ENCODE data around the gene INPP4A.

The INPP4A gene

DNA sequence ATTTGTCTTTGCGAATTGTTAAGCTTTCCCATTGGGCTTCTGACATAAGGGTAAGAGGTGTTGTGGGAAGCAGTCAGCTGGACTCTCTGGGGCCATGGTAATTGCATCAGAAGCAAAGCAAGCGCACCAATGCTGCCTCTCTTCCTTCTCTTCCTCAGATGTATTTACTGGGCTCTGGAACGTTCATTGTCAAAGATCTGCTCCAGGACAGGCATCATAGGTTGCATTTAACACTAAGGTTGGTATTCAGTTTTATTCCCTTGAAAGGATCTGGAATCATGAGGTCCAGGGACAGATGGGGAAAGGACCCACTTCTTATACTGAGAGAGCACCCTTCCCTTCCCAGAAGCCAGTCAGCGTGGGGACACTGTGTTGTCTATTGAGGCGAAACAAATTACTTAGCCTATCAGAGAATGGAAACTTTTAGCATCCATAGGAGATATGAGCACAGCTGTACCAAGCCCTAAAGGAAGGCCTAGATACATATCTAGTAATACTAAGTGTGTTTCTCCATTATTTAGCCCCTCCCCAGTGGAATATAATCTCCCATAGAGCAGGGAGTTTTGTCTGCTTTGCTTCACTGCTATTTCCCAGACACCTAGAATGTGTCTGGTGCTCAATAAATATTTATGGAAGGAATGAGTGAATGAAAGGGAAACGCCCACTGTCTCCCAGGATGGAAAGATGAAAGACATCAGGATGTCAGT lies 91.5 kb downstream of the INPP4A start:
- DNase-seq (ENCODE audit: insufficient read length, low spot score) (no peak), FAIRE-seq (no peak)

DNA sequence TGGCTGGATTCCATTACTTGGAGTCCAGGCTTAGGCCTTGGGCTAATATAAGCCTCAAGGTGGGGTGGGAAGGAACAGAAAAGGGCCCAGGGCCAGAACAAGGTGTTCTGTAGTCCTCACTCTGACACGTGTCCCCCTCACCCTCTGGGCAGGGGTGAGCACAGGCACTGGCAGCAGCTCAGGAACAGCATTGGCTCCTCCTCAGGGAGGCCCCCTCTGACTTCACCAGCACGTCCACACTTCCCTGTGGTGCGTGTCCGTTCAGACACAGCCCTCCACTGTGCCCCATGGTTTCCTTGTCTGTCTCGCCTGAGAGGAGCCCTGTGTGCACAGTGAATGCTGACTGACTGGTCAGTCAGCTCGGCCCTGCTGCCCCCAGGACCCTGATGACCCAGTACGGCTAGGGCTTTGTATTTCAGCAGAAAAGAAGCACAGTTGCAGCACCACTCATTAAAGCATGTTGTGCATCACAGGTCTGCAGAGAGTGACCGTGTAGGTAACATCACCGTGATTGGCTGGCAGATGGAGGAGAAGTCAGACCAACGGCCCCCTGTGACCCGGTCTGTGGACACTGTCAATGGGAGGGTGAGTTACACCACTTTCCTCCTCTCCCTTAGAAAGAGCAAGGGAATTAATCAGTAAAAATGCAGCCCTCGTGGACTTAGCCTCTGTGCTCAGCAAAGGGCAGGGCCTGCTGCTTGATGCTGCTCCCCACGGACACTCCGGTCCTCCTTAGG lies 92.9 kb downstream of the INPP4A start:
- FAIRE-seq (no peak), DNase-seq (ENCODE audit: insufficient read length, low spot score) (no peak)

DNA sequence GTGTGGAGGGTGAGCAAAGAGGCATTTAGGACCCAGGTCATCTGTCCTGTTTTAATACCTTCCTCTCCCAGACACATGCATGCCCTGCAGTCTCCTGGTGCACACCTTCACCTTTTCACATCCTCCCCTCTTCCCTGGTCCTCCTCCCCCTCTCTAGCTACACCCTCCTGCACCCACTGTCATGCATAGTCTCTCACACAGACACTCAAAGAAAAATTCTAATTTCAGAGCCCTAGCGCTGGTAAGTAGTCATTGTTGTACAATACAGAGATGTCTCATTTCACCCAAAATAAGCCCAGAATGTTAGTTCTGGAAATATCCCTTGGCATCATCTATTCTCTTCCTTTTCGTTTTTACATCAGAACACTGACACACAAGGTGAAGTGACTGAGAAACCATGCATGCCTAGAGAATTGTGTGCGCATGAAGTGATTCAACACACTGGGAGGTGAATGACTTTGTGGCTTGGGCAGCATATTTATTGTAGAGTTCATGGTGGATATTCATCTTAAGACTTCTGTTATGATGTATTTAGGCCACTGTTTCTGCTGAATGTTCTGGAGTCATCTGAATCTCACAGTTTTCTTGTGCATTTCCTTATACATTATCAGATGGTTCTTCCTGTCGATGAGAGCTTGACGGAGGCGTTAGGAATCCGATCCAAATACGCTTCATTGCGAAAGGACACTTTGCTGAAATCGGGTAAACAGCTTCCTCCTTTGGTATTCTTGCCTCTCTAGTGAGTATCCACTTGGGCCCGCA lies 93.8 kb downstream of the INPP4A start:
- FAIRE-seq: peak; percentile 60
- DNase-seq (ENCODE audit: insufficient read length, low spot score): no peak

DNA sequence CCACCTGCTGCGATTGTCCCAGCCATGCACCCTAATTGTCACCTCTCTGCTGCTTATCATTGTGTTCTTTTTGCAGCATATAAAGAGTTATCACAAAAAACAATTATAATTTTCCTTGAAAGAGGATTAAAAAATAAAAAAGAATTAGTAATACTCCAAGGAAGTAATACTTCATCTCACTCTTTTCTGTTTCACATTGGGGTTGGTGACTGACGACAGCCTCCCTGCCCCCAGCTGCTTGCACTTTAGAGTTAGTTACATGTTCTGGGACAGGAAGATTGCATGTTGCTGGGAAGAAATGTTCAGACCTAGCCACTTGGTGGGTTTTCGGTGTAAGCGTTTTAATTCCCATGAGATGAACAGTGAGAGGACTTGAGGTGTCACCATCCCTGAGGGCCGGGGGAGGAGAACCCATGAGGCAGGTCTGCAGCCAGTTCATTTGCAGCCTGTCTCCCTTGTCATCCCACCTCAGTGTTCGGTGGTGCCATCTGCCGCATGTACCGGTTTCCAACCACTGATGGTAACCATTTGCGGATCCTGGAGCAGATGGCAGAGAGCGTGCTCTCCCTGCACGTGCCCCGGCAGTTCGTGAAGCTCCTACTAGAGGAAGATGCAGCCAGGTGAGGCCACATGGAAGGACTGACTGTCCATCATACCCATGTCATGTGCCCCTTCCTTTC lies 94.5 kb downstream of the INPP4A start:
- FAIRE-seq (peak; percentile 13), DNase-seq (ENCODE audit: insufficient read length, low spot score) (no peak)

GRCh38 chr2:98540536-98540935 lies 95.9 kb downstream of the INPP4A start:
- no peak for FAIRE-seq
- no peak for DNase-seq (ENCODE audit: insufficient read length, low spot score)

GRCh38 chr2:98541489-98541888 lies 96.8 kb downstream of the INPP4A start:
- no peak for FAIRE-seq
- DNase-seq (ENCODE audit: insufficient read length, low spot score): no peak

GRCh38 chr2:98541906-98542305 lies 97.2 kb downstream of the INPP4A start:
- no peak for DNase-seq (ENCODE audit: insufficient read length, low spot score)

GRCh38 chr2:98543214-98543613 lies 98.6 kb downstream of the INPP4A start:
- DNase-seq (ENCODE audit: insufficient read length, low spot score): no peak
- no peak for FAIRE-seq

More at GRCh38 chr2:98541906-98542305, 97.2 kb downstream of the INPP4A start:
- no peak for FAIRE-seq

DNA sequence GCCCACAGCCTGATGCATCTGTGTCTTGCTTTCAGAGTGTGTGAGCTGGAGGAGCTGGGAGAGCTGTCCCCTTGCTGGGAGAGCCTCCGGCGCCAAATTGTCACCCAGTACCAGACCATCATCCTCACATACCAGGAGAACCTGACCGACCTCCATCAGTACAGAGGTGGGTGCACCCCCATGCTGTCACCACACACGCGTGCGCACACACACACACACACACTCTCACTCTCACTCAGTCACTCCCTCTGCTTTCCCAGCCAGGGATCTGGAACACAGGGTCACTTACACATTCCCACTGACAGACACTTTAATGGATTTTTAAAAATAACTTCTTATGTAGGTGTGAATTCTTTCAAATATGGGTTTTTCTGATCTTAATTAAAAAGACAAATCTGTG lies 99.2 kb downstream of the INPP4A start:
- FAIRE-seq (no peak), DNase-seq (ENCODE audit: insufficient read length, low spot score) (no peak)

DNA sequence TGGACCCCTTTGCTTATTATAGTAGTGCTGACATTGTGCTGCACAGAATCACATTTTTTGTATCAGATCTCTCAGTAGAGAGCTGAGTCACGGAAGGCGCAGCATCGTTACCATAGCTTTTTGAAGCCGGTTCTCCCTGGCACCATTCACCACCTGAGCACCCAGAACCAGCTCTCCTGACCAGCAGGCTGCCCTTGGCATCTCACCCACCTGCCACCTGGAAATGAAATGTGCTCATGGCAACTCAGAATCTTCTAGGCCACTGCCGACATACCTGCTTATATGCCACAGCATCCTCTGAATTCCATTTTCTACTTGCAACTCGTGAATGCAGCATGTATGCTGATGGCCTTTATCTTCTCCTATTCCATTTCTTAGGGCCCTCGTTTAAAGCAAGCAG lies 100.9 kb downstream of the INPP4A start:
- FAIRE-seq (no peak), DNase-seq (ENCODE audit: insufficient read length, low spot score) (no peak)

DNA sequence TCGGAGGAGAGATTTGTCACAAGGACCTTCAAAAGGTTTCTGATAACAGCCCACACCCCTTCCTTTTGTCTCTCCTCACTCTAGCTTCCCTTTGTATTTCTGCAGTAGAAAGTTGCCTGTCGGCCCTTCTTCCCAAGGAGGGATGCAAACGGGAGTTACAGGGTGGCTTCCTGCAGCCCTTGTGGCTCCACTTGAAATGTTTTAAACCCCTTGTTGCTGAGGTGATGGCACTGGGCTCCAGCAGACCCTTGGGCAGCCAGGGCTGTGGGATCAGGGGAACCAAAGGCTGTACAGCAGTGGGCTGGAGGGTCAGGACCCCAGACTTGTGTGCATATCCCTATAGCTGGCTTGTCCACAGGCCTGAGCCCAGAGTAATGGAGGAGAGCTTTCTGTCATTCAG lies 101.5 kb downstream of the INPP4A start:
- DNase-seq (ENCODE audit: insufficient read length, low spot score): no peak
- no peak for FAIRE-seq

DNA sequence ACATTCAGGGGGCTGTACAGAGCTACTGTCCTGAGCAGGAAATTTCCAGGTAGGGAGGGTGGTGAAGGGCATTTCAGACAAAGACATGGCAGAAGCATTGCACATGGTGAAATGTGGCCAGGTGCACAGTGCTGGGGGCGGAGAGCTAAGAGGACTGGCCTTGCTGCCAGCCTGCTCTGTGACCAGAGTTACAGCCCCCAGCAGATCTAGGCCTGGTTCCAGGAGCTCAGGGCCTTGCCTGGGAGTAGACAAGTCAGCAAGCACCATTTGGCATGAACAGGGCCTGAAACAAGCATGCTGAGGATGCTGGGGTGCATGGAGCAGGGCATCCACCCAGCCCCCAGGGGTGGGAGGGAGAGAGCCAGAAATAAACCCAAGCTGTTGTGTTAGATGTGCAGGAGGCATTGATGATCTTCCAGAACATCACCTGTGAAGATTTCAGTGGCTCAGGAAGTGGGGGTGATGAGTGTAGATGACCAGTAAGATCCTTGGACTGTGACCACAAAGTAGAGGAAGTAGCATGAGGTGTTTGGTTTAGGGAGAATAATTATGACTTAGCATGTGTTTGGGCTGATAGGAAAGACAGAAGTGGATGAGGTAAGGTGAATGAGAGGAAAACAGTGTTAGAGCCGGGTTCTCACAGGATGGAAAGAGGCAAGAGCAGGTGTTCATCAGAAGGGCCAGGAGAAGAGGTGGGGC lies 102.6 kb downstream of the INPP4A start:
- DNase-seq (ENCODE audit: insufficient read length, low spot score) (no peak), FAIRE-seq (peak; percentile 83)

DNA sequence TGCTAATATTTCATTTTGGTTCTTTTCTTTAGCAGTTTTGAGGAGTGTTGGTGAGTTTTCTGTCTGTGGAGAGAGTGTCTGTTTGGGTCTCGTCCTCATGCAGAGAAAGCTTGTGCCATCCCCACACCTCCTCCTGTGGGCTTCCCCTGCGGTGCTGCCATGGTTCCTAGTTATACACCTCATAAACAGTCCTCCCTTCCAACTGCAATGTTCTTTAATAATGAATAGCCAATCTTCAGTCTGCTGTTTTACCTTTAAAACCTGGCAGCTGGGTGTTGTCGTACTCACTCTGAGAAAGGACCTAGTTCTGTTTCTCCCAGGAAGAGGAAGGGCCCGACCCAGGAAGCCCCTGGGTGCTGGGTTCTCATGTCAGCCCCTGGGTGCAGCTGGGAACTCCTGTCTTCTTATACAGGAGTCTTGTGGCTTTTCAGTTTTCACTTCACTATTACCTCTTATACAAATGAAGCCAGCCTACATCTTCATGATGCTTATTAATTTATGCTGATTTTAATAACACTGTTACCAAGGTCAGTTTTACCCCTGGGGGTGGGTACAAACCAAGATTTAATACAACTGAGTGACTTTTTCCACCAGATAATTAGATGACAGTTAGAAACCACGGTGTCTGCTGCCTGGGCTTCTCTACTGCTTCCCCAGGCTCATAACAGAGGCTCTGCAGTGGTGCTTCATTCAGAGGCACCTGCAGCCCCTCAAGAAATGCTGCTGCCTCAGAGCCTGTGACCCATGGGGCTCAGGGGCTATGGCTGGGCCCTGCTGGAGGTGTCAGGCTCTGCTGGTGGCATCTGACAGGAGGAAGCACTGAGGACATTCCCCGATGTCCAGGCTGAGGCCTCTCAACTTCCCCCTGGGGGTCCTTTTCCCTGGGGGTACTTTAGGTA lies 104.5 kb downstream of the INPP4A start:
- FAIRE-seq (no peak), DNase-seq (ENCODE audit: insufficient read length, low spot score) (no peak)

DNA sequence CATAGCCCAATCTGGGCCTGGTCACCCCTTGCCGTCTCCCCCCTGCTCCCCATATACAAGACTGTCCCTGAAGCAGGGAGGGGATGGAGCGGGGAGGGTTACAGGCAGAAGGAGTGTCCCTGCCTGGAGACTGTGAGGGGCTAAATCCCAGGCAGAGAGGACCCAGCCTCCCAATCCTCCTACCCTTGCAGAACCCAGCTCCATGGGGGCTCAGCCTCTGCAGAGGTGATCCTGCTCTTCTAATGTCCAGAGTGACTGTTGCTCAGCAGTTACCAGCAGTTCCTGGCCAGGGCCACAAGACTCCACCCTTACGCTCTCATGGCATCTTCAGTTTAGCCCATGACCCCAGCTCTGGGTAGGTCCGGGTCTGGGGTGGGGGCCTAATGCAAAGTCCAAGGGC lies 105.5 kb downstream of the INPP4A start:
- DNase-seq (ENCODE audit: insufficient read length, low spot score): no peak
- no peak for FAIRE-seq

- DNase-seq (ENCODE audit: insufficient read length, low spot score): no peak
- no peak for FAIRE-seq
Measured at GRCh38 chr2:98551316-98551715, 106.7 kb downstream of the INPP4A start.

GRCh38 chr2:98552499-98553179 lies 108.0 kb downstream of the INPP4A start:
- no peak for DNase-seq (ENCODE audit: insufficient read length, low spot score)
- FAIRE-seq: peak; percentile 28

DNA sequence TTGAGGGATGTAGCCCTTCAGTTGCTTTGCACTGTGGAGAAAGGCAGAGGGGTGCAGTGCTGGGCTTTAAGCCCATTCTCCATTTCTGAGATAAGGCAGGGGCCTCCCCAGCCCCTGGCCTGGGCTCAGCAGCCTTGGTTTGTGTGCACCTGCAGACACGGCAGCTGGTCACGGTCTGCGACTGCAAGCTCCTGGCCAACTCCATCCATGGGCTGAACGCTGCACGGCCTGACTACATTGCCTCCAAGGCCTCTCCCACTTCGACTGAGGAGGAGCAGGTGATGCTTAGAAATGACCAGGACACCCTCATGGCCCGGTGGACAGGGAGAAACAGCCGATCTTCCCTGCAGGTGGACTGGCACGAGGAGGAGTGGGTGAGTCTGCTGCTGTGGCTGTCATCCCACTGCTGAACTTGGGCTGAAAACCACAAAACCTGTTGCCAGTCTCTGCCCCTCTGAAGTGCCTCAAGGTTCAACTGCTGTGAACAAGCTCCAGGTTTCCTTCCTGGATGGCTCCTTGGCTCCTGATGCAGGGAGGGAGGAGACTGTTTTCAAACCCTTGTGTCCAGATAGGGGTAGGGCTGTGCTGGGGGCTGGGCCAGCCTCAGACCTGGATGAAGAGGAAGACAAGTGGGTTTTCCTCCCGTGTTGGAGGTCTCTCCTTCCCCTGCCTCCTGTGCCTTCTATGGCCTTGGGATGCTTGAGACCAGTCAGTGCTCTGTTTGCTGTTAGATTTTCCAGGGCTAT lies 109.6 kb downstream of the INPP4A start:
- DNase-seq (ENCODE audit: insufficient read length, low spot score) (no peak), FAIRE-seq (no peak)

DNA sequence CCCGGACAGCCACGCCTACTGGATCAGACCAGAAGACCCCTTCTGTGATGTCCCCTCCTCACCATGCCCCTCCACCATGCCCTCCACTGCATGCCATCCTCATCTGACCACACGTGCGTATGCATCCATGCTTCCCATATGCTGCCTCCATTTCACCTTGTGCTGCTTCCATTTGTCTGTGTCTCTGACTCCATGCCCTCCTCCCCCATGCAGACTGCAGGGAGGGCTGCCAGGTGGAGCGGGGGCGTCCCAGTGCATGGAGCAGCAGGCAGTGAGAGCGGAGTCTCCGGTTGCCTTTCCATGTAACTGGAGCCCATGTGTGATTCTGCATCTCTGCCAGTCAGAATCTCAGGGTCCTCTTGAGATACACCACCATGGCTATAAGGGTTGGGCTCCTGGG lies 111.0 kb downstream of the INPP4A start:
- FAIRE-seq (no peak), DNase-seq (ENCODE audit: insufficient read length, low spot score) (no peak)

Measured in HTR-8/SVneo (cell line).